Activated B cell treated with CpG ODN at 0.5 μM for 24 hours (primary cell): ENCODE data around the gene STRBP. TPM values are rescaled to one million over a fixed set of nuclear protein-coding genes. Genes with fewer than 3 reads are reported as not detected.
"Not testable (repeated sequence)": the region's sequence is repeated elsewhere in the genome, so short reads cannot be mapped to it uniquely, and the experiment has no call there.

Experiments
- ATAC-seq: fragments of 200-7000 bp; cut with Tn5 transposase; one replicate; pipeline ENCODE4 v1.10.0; 2021; ENCODE audit warnings: low read depth, mild to moderate bottlenecking, moderate library complexity
- CTCF ChIA-PET: fragments of 350-600 bp; sonication (Branson Sonifier 250); formaldehyde crosslinking; loops from one replicate; lab custom pipeline; 2021; ENCODE audit warnings: antibody characterized with exemption; lab: Charles Lee
- POLR2A ChIA-PET: fragments of 350-600 bp; sonication (Branson Sonifier 250); formaldehyde crosslinking; loops from one replicate; lab custom pipeline; 2021; ENCODE audit warnings: antibody characterized with exemption; lab: Charles Lee
- DNase-seq: peaks from one replicate; pipeline ENCODE4 v3.0.0; 2022
- H3K27ac Mint-ChIP-seq: one replicate; pipeline ENCODE4 v1.8.0; 2020; ENCODE audit warnings: mixed read lengths
- H3K27me3 Mint-ChIP-seq: one replicate; pipeline ENCODE4 v1.8.0; 2021; ENCODE audit warnings: mixed read lengths
- H3K36me3 Mint-ChIP-seq: one replicate; pipeline ENCODE4 v1.8.0; 2021; ENCODE audit warnings: low read depth, mixed read lengths
- H3K4me1 Mint-ChIP-seq: one replicate; pipeline ENCODE4 v1.8.0; 2021; ENCODE audit warnings: mixed read lengths
- H3K4me3 Mint-ChIP-seq: one replicate; pipeline ENCODE4 v1.8.0; 2020; ENCODE audit warnings: mild to moderate bottlenecking, mixed read lengths
- H3K9me3 Mint-ChIP-seq: one replicate; pipeline ENCODE4 v1.8.0; 2020; ENCODE audit warnings: mixed read lengths
- intact Hi-C: fragments of 100-400 bp; cut with micrococcal nuclease; formaldehyde crosslinking; loops from one replicate; pipeline ENCODE4 v1.15.1; 2024
- total RNA-seq: library from RNA; stranded (reverse); gene quantifications from 2 replicates; pipeline ENCODE4 v1.2.3, GENCODE V29; 2022
- TF ChIP-seq, protein P1 (sequence below): fragments of 200-600 bp; IDR thresholded peaks from one replicate; pipeline ENCODE4 v1.8.0; 2022; ENCODE audit warnings: antibody characterized with exemption, mild to moderate bottlenecking

STRBP gene
- total RNA-seq, 1 donor from 2014 or later: 127 TPM

DNA sequence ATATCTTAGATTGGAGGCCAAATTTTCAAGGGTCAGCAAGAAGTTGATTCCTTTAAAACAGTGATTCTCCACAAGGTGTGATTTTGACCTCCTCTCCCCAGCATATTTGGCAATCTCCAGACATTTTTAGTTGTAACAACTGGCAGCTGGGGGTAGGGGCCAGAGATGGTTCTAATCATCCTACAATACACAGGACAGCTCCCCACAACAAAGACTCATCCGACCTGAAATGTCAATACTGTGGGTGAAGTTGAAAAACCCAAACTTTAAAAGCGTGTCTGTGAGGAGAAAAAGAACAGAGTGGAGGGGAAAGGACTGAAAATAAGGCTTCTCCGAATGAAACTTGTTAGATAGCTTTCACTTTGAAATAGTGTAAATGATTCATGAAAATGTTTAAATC is 10.0 kb upstream of the STRBP start:
- ATAC-seq (no peak), DNase-seq (no peak)
- H3K4me3 Mint-ChIP-seq: no peak overlapping the region
- H3K27me3 Mint-ChIP-seq: no peaks in the 10 kb centered on the region
- peaks cover 8% of the 10 kb centered on the region for H3K9me3 Mint-ChIP-seq
- H3K27ac Mint-ChIP-seq: no peak overlapping the region
- ChIA-PET POLR2A (interaction anchor here (1.2 kb wide), 1 partner anchor 9 kb away, joined by 4 read pairs; no protein-coding TSS in a partner anchor), CTCF (no interaction called here)
- intact Hi-C loops: no loop called here
- TF ChIP-seq, protein P1, sequence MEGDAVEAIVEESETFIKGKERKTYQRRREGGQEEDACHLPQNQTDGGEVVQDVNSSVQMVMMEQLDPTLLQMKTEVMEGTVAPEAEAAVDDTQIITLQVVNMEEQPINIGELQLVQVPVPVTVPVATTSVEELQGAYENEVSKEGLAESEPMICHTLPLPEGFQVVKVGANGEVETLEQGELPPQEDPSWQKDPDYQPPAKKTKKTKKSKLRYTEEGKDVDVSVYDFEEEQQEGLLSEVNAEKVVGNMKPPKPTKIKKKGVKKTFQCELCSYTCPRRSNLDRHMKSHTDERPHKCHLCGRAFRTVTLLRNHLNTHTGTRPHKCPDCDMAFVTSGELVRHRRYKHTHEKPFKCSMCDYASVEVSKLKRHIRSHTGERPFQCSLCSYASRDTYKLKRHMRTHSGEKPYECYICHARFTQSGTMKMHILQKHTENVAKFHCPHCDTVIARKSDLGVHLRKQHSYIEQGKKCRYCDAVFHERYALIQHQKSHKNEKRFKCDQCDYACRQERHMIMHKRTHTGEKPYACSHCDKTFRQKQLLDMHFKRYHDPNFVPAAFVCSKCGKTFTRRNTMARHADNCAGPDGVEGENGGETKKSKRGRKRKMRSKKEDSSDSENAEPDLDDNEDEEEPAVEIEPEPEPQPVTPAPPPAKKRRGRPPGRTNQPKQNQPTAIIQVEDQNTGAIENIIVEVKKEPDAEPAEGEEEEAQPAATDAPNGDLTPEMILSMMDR: no peak
- H3K4me1 Mint-ChIP-seq: peaks cover 13% of the 10 kb centered on the region
- H3K36me3 Mint-ChIP-seq: no peaks in the 10 kb centered on the region

DNA sequence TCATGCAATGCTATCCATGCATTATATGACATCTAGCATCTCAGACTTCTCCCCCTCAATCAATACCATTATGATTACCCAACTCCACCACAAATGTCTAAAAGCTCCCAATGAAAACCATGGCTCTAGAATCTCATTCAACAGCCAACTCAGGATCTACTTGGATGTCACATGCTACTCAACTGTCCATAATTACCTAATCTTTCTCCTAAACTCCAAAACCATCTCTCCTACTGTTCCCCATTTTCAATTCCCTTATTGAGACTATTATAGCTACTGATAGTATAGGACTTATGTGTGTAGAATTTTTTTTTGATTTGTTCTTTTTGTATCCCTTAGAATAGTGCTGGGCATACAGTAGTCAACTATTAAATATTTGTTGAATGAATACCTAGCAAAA is 8.2 kb upstream of the STRBP start:
- no peaks in the 10 kb centered on the region for H3K27me3 Mint-ChIP-seq
- H3K9me3 Mint-ChIP-seq: peaks cover 8% of the 10 kb centered on the region
- ATAC-seq: no peak
- H3K4me1 Mint-ChIP-seq: peaks cover 13% of the 10 kb centered on the region
- intact Hi-C loops: no loop called here
- ChIA-PET CTCF (interaction anchor here (1.0 kb wide), 1 partner anchor 15 kb away, joined by 3 read pairs; no protein-coding TSS in a partner anchor), POLR2A (interaction anchor here (0.7 kb wide), 1 partner anchor 183 kb away, joined by 3 read pairs; no protein-coding TSS in a partner anchor)
- H3K36me3 Mint-ChIP-seq: no peaks in the 10 kb centered on the region
- DNase-seq: no peak
- H3K4me3 Mint-ChIP-seq: no peak overlapping the region
- TF ChIP-seq, protein P1: no peak
- no peak overlapping the region for H3K27ac Mint-ChIP-seq

DNA sequence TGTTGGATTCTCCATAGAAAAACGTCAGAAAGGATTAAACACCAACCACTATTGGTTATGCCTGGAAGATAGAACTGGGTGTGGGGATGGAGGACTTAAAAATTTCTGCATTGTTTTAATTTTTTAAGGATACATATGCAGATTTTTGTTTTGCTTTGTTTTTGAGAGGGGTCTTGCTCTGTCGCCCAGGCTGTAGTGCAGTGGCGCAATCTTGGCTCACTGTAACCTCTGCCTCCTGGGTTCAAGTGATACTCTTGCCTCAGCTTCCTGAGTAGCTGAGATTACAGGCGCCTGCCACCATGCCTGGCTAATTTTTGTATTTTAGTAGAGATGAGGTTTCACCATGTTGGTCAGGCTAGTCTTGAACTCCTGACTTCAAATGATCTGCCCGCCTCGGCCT is 2.7 kb upstream of the STRBP start:
- H3K9me3 Mint-ChIP-seq, ATAC-seq, DNase-seq, intact Hi-C loops, H3K36me3 Mint-ChIP-seq, CTCF ChIA-PET, H3K27ac Mint-ChIP-seq, POLR2A ChIA-PET, H3K27me3 Mint-ChIP-seq, H3K4me3 Mint-ChIP-seq: not testable (repeated sequence)
- peaks cover 35% of the 10 kb centered on the region for H3K4me1 Mint-ChIP-seq

DNA sequence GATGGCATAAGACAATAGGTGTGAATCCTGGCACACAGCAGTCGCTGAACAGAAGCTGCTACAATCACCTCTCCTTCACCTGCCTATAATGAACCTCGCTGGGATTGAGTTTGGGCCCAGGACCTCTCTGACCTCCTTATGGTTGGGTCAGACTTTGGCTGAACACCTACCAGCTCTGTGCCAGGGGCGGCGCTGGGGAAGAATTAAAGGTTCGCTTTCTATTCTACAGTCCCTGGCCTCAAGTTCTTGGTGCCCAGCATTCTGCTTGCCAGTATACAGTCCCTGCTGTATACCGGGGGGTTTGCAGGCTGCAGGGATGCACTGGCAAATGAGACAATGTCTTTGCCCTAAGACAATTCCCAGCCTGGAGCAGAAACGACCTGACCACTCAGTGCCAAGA is 895 bp upstream of the STRBP start:
- H3K9me3 Mint-ChIP-seq: no peaks in the 10 kb centered on the region
- CTCF ChIA-PET: interaction anchor here (0.8 to 1.7 kb wide), 5 partner anchors 65 to 177 kb away, joined by 3 to 5 read pairs (median 3); no protein-coding TSS in a partner anchor
- H3K36me3 Mint-ChIP-seq: no peaks in the 10 kb centered on the region
- peak overlapping the region; percentile 73 for H3K4me3 Mint-ChIP-seq
- H3K27ac Mint-ChIP-seq: peak overlapping the region; percentile 78
- TF ChIP-seq, protein P1: no peak
- intact Hi-C loops: loop anchor here (2.0 to 5.0 kb wide), 3 partner anchors 33 to 54 kb away; no protein-coding TSS in a partner anchor
- peaks cover 43% of the 10 kb centered on the region for H3K4me1 Mint-ChIP-seq
- ATAC-seq: no peak
- no peaks in the 10 kb centered on the region for H3K27me3 Mint-ChIP-seq
- POLR2A ChIA-PET: interaction anchor here (0.5 to 2.0 kb wide), 22 partner anchors 9 to 996 kb away, joined by 3 to 31 read pairs (median 4); no protein-coding TSS in a partner anchor
- DNase-seq: peak; percentile 18

DNA sequence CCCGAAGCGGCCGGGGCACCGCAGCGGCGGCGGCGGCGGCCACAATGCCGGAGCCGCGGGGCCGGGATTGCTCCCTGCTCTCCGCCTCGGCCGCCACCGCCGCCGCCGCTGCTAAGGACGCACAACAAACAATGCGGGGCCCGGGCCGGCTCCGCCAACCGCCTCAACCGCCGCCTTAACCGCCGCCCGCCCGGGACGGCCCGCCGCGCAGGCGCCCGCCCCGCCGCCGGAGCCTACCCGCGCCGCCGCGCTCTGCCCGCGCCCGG is 254 bp downstream of the STRBP start:
- Mint-ChIP-seq H3K9me3 (no peaks in the 10 kb centered on the region), H3K36me3 (peaks cover 3% of the 10 kb centered on the region), H3K27me3 (no peaks in the 10 kb centered on the region), H3K4me1 (peaks cover 52% of the 10 kb centered on the region), H3K27ac (no peak overlapping the region), H3K4me3 (peak overlapping the region; percentile 83)
- TF ChIP-seq, protein P1: no peak
- intact Hi-C loops: loop anchor here (1.0 to 5.0 kb wide), 7 partner anchors 34 to 363 kb away; partner anchors contain the start of gene RC3H2
- ATAC-seq (peak; percentile 0), DNase-seq (no peak)
- POLR2A ChIA-PET: interaction anchor here (0.7 to 2.0 kb wide), 6 partner anchors 13 to 81 kb away, joined by 4 to 9 read pairs (median 6); no protein-coding TSS in a partner anchor
- CTCF ChIA-PET: interaction anchor here (1.1 kb wide), 1 partner anchor 80 kb away, joined by 3 read pairs; no protein-coding TSS in a partner anchor
